CD4-positive, alpha-beta T cell treated with Interleukin-17A for 1 hour (primary cell): ENCODE measurements around the gene DCAF8.
"Not testable (repeated sequence)": the region's sequence is repeated elsewhere in the genome, so short reads cannot be mapped to it uniquely, and the experiment has no call there.

Experiments
- DNase-seq: peaks from one replicate; pipeline ENCODE4 v3.0.0-alpha.2; 2020

DCAF8 gene

DNA sequence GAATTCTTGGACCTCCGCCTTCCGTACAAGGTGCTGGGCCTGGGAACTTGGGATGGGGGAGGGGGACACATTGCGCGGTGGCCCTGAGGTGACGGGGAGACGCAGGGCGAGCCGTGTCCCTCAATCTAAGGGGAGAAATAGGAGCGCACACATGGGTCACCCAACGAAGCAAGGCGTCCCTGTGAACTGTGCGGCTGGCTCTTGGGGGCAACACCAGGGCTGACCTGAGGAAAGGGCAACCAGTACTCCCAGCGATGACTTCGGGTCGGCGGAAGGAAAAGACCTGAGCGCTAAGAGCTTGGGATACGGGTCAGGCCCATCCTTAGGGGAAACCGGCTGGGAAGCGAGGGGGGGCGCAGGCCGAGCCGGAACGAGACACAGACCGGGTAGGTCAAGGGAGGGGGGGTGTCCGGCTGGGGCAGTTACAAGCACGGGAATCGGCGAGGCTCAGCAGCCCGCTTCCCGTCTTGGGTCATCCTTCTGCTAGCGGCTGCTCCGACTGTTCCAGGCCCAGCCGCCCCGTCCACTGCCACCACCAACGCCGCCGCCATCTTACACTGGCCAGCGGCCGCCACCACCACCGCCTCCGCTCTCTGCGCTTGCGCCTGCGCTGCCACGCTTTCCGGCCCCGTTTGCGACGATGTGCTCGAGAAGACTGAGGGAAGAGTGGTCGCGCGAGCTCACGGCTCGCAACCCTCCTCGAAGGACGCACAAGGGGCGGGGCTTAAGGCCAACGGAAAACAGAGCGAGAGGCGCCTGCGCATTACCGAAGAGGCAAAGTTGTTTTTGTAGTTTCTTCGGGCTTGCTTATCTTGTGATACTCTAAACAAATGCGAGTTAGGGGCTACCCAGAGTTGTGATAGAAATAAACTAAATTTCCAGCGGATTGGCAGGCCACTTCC, at the start of gene DCAF8:
TSS of gene DCAF8 (minus strand) at position 657 of the 902 bp plus-strand sequence. CDS start 18,541 bp downstream, outside the sequence.
- peak; percentile 99 for DNase-seq

DNA sequence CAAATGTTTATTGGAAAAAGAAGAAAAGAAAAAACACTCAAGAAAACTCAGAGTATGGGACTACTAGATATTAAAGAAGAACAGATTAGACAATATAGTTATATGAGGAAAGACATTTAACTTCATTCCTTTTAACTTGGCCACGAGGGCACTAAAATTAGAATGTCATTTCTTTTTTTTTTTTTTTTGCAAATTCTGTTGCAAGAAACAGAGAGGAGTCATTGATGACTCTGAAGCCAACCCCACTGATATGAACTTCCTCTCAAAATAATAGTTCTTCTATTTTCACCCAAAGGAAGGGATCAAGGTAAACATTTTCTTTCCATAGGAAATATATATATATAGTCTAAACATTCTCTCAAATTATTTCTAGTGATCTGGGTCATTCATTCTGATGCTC, 47.2 kb upstream of the DCAF8 start:
- DNase-seq, result no peak

DNA sequence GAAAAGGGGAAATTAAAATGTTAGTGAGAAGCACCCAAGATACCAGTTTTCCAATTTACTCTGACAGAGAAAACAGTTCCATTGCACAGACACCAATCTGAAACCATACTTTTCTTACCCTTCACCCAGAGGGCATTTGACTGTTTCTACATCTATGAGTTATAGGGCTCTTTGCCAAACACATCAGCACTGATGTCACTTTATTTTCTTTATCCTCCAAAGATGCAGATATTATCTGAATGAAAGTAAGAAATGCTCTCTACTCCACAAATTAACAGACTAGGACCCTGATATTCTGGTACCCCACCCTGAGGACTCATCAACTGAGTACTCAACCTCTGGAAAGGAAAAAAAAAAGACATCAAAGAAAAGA, 46.8 kb upstream of the DCAF8 start:
- no peak for DNase-seq

DNA sequence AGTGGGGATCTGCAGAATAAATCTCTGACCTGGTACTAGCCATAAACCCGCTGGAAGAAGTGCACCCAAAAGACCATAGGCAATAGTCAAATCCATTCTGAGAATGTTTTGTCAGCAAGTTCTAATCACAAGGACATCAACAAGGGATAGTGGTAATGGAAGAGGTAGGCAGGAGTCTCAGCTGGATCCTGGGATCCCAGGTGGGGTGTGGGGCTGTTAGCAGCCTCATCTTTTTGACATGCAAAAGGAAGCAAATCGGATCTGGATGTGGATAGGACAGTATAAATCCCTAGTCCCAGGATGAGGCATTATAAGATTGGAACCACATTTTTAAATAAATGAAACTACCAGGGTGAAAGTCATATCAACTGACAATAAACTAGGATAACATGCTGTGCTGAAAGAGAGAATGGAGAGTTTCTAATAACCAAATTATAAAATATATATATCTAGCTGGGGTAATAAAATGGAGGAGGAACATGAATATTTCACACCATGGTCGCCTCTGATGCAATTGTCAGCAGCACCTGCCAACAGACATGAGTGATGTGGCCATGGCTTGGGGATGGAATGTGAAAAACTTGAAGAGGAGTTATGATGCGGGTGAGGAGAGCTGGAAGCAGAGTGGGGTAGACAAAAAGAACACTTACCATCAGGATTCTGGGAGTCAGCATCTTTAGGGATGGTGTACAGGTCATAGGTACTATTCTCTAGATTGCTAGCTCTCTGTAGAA, 46.3 kb upstream of the DCAF8 start:
- no peak for DNase-seq

DNA sequence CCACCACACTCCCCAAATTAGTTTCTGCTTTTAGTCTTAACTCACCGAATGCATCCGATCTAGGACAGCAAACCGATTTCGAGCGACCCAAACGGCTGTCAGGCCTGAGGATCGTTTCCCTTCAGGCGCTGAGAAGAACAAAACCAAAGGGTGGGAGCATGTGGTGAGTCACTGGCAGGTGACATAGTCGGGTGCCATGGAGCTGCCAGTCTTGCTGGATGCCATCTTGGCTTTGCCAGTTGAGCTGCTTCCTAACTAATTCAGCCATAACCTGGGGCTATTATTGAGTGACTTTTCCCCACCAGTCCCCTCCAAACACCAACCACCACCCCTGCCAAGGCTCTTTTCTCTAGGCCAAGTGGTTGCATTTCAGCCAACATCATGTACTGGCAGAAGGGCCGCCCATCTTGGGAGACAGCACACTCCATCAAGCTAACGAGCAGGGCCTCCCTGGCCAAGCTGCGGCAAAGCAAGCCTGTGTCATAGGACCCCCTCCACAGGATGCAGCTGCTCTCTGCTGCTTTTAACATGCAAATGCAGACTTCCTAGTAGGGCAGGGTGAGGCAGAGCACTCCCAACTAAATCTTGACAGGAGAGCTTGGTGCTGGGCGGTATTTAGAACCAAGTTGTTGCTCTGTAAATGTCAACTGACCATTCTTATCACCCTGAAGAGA, 44.9 kb upstream of the DCAF8 start:
- no peak for DNase-seq

DNA sequence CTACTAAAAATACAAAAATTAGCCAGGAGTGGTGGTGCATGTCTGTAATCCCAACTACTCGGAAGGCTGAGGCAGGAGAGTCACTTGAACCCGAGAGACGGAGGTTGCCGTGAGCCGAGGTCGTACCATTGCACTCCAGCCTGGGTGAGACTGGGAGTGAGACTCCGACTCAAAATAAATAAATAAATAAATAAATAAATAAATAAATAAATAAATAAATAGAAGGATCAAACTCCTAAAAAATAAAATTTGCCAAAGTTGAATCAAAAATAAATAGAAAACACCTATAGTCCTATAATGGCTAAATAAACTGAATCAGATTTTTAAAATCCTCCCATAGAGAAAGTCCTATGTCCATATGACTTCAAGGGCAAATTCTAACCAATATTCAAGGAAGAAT, 37.8 kb upstream of the DCAF8 start:
- no peak for DNase-seq

DNA sequence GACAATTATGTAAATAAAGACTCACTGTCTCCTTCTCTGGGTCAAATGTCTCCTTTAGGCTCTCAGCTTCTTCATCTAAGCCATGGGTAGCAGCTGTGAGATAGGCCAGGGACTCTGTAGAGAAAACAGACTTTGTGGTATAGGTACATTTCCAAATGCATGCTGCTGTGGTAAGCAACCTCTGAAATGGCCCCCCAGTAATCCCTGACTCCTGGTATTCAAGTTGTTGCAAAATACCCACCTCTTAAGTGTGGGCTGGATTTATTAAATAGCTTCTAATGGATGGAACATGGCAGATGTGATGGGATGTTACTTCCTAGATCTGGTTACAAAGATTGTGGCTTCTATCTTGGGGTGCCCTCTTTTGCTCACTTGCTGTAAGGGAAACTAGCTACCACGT, 33.7 kb upstream of the DCAF8 start:
- DNase-seq, result no peak

DNA sequence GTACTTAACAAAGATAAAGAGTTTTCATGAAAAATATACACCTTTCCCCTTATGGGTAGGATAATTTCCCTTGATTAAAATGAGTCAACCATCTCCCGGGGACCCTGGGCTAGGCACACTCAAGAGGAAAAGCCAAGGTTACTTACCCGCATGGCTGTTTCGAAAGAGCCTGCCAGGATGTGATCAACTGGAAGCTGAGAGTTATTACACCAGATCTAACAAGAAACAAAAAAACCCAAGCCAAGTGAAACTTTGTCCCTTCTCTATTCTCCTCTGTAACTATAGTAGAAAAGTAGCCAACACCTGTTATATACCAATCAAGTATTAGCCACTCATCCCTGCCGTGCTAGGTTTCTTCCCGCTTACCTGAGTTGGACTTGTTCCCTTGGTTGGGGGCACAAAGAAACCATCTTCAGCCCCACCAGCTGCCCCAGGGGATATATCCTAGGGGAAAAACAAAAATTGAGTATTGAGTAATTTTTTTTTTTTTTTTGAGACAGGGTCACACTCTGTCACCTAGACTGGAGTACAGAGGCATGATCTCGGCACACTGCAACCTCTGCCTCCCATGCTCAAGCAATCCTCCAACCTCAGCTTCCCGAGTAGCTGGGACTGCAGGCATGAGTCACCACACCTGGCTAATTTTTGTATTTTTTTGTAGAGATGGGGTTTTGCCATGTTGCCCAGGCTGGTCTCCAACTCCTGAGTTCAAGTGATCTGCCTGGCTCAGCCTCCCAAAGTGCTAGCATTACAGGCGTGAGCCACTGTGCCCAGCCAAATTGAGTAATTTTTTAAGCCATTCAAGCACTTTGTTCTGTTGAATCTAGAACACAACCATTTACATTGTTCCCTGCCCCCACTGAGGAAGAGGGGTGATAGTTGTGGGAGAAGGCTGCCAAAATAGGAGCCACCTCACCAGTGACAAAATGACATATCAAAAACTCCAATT, 30.9 kb upstream of the DCAF8 start:
- DNase-seq, result no peak

DNA sequence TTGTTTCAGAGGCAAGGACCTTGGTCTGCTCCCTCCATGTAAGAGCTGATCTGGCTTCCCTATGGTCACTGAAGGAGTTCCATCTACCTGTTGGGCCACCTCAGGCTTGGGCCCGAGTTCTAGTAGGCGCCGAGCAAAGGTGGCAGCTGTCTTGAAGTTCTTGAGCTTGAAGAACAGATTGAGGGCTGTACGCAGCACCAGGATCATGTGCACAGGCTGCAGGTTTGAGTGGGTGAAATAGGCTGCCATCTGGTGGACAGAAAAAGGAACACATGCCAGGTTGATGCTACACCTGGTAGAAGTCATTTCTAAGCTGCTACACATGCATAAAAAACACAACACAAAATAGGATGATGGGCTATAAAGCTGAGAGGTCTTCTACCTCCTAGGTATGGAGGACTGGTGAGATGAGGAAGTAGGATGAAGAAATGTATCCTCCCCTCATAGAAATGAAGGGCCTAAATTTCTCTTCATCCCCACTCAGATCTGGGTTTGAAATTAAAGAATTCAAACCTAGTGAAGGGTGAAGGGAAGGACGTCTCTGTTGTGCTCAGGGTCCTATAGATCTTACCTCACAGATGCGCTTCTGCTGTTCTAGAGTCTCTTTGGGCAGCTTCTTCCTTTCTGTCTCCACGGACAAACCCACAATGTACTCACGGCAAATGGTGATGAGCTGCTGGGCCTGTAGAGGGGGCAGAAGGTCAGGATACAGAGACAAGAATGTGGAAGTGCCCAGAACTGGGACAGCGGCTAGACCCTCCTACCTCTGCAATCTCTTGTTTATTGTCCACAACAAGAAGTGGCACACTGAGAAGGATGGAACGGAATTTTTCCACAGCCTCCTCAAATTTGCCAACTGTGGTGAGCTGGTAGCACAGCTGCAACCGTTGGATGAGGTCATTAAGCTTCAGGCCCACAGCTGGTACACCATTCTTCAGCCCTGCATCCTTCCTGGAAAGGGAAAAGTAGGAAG, 29.2 kb upstream of the DCAF8 start:
- DNase-seq, result peak; percentile 85

DNA sequence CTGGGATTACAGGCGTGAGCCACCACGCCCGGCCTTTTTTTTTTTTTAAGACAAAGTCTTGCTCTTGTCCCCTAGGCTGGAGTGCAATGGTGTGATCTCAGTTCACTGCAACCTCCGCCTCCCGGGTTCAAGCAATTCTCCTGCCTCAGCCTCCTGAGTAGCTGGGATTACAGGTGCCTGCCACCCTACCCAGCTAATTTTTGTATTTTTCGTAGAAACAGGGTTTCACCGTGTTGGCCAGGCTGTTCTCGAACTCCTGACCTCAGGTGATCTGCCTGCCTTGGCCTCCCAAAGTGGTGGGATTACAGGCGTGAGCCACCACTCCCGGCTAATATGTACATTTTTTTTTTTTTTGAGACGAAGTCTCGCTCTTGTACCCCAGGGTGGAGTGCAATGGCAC, 25.4 kb upstream of the DCAF8 start:
- DNase-seq, result not testable (repeated sequence)

DNA sequence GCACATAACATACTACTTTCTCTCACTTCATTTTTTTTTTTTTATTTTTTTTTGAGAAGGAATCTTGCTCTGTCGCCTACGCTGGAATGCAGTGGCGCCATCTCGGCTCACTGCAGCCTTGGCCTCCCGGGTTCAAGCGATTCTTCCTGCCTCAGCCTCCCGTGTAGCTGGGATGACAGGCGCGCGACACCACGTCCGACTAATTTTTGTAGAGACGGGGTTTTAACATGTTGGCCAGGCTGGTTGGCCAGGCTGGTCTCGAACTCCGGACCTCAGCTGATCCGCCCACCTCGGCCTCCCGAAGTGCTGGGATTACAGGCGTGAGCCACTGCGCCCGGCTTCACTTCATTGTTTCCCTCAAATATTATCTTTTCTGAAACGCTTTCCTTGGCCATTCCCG, 23.2 kb upstream of the DCAF8 start:
- no peak for DNase-seq

DNA sequence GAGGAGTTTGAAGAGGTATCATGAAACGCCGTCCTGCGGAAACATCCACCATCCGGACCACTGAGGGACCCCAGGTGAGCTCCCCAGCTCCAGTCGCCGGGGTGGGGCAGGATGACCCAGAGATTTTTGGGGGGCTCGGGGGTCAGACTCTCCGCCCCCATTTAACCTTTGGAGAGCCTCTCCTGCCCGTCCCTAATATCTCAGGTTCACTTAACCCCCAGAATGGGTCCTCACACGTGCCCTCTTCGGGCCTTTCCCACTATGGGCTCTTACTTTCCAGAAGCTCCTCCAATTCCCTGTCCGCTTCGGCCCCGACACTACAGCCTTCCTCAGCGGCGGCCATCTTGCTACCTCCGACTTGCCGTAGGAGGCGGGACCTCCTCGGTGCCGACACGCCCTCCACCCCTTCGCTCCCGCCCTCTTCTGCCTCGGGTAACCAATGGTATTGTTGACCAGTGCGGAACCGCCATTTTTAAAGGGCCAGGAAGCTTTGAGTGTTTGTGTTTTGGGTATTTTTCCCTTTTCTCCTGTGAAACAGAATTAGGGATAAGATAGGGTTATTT, 22.5 kb upstream of the DCAF8 start, which contains the start of gene PEX19:
TSS of gene PEX19 (minus strand) at position 352 of the 563 bp plus-strand sequence. CDS start at position 343, 9 bp downstream.
- DNase-seq, result peak; percentile 95

DNA sequence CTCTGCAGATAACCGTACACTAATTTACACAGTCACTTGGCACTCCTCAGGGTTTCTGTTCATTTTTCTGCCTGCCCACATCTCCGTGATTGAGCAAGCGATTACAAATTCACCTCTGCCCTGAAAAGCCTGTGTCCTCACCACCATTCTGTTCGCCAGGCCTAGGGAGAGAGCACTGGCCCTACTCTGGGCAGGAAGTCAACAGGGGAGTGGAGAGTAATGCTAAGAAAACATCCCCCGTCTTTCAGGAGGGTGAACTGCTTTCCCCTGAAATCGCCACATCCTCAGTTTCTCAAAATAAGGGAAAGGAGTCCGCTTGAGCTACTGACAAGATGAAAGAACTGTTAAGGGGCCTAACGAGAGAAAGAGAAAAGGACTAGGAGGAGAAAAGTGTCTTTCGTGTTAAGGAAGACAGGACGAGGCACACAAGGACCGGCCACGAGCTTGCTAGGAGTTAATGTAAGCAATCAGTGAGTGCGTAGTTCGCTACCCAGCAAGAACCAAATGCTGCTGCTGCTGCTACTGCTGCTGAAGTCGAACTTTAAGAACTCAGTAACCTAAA, 22.0 kb upstream of the DCAF8 start:
- peak; percentile 31 for DNase-seq

DNA sequence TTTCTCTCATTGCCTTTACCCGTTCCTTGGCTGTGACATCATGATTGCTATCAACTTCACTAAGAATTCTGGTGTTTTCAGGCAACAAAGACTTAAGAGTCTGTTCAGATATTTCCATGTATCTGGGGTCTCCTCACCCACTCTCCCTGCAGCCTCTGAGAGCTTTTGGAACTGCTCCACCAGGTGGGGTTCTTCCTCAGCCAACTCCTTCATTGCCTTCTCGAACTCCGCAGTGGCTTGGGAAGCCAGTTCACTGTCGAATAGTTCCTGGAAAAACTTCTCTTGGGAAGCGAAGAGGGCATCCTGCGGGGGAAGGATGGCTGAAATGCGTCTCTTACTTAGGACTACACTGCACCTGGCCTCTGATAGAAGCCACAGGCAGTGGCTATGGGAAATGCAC, 20.5 kb upstream of the DCAF8 start:
- DNase-seq, result no peak

DNA sequence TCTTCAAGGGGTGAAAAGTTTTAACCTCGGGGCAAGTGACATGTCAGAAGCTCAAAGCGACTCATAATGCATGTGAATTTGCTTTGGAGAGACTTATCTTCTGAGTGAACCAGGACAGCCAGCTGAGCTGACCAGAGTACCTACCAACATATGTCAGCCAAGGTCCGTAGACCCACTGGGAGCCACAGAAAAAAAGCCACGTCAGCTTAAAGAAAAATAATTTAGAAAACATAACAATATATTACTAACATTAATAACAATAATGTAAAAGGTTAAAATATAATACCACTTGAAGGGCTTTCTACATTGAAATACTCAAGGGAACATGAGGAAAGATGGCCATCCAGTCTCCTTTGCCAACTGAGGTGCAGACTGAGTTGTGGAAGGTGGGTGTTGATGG, 15.6 kb upstream of the DCAF8 start:
- no peak for DNase-seq

DNA sequence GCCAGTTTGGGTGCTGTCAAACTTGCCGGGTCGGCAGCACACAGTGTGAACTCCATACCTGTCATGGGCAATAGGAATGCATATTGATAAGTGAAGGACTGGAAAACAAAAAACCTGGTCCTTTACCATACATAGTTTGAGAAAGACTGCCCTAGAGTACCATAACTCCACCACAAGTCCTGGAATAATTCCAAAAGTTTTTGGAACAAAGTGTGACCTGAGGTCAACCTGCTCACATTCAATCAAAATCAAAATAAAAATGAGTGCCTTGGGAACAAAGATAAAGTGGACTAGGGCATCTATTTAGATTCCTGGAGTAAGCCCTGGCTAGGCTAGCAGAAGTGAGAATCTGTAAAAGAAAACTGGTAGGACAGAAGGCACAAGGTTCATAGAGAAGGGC, 15.0 kb upstream of the DCAF8 start:
- DNase-seq, result no peak

DNA sequence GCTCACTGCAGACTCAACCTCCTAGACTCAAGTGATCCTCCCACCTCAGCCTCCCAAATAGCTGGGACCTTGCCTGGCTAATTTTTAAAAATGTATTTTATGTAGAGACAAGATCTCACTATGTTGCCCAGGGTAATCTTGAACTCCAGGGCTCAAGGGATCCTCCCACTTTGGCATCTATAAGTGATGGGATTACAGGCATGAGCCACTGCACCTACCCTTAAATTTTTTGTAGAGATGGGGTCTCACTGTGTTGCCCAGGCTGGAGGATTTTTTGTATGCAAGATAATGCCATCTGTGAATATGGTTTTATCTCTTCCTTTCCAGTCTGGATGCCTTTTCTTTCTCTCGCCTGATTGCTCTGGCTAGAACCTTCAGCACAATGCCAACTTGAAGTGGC, 8.7 kb upstream of the DCAF8 start:
- no peak for DNase-seq

DNA sequence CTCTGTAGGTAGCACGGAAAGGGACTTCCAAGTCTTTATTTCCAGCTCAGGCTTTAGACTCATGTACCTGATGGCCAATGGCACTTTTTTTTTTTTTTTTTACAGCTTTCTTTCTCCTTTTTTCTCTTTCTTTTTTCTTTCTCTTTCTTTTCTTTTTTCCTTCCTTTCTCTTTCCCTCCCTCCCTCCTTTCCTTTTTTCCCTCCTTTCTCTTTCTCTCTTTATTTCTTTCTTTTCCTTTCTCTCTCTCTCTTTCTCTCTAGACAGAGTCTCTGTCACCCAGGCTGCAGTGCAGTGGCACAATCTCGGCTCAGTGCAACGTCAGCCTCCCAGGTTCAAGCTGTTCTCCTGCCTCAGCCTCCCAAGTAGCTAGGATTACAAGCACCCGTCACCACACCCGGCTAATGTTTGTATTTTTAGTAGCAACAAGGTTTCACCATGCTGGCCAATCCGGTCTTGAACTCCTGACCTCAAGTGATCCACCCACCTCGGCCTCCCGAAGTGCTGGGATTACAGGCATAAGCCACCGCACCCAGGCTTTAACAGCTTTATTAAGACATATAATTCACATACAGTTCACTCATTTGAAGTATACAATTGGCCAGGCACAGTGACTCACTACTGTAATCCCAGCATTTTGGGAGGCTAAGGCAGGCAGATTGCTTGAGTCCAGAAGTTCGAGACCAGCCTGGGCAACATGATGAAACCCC, 5.1 kb upstream of the DCAF8 start:
- DNase-seq, result no peak

DNA sequence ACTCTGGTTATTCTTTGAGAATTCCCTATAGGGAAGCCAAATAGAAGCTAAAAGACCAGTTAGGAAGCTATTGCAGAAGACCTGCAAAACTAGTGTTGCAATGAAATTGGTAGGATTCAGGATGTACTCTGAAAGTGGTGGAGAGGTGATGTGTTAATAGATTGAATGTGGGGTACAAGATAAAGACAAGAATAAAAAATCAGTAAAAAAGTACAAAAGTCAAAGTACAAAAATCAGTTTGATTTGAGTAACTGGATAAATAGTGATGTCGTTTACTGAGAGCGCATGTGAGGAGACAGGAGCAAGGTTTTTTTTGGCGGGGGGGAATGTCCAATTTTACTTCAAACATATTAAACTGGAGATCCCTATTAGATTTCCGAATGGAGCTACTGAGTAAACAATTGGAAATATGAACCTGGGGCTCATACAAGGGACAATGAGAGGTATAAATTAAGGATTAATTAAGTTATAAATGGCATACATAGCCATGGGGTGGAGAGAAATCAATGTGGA, 2.5 kb upstream of the DCAF8 start:
- no peak for DNase-seq

DNA sequence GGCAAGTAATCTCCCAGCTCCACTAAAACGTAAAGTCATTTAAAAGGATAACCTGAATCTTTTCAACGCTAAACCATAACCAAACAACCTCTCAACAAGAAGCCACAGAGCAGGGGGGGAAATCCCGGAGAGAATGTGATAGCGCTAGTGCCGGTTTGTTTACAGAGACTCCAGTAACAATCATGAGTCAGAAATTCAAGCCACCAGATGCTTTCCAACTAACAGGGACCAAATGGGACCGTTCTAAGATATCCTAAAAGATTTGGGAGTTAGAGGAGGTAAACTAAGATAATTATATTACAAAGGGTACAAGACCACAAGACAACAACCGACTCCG, 825 bp downstream of the DCAF8 start:
- DNase-seq, result peak; percentile 90
